ENCODE measurements around the gene KRT14.

DNA sequence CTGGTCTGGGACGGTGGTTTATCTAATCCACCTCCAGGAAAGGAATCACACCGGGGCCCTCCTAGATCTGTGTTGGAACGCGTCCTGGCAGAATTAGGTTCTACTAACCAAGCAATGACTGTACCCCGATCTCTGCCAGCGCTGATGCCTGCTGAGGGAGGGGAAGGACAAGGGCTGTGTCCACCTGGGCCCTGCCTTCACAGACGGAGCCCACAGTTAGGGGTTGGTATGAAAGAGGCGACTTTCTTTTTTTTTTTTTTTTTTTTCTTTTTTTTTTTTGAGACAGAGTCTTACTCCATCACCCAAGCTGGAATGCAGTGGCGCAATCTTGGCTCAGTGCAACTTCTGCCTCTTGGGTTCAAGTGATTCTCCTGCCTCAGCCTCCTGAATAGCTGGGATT, 48.7 kb downstream of the KRT14 start:
- TF ChIP-seq, protein P1, sequence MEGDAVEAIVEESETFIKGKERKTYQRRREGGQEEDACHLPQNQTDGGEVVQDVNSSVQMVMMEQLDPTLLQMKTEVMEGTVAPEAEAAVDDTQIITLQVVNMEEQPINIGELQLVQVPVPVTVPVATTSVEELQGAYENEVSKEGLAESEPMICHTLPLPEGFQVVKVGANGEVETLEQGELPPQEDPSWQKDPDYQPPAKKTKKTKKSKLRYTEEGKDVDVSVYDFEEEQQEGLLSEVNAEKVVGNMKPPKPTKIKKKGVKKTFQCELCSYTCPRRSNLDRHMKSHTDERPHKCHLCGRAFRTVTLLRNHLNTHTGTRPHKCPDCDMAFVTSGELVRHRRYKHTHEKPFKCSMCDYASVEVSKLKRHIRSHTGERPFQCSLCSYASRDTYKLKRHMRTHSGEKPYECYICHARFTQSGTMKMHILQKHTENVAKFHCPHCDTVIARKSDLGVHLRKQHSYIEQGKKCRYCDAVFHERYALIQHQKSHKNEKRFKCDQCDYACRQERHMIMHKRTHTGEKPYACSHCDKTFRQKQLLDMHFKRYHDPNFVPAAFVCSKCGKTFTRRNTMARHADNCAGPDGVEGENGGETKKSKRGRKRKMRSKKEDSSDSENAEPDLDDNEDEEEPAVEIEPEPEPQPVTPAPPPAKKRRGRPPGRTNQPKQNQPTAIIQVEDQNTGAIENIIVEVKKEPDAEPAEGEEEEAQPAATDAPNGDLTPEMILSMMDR (IDR thresholded peaks at IDR 0.05) = no peak
- no peak for TF ChIP-seq POLR2A (IDR thresholded peaks at IDR 0.05)

All from esophagus squamous epithelium (tissue), 4 donors.